Suprapubic skin (tissue), 3 donors: ENCODE data around the gene GOLM1.

Experiments used
- CTCF ChIP-seq, 2 donors: fragments of 200-600 bp in 1 of 2; fragments of 450-650 bp in 1 of 2; sonication (generic) in 1 of 2; IDR thresholded peaks; one replicate each; pipeline ENCODE4 v1.5.1; 2016 to 2019; ENCODE audit warnings: antibody characterized with exemption in 2 of 2, mild to moderate bottlenecking in 1 of 2, moderate library complexity in 1 of 2
- EP300 ChIP-seq: sonication (generic); formaldehyde crosslinking; IDR thresholded peaks from one replicate; pipeline ENCODE4 v1.6.1; 2017; ENCODE audit warnings: antibody characterized with exemption

DNA sequence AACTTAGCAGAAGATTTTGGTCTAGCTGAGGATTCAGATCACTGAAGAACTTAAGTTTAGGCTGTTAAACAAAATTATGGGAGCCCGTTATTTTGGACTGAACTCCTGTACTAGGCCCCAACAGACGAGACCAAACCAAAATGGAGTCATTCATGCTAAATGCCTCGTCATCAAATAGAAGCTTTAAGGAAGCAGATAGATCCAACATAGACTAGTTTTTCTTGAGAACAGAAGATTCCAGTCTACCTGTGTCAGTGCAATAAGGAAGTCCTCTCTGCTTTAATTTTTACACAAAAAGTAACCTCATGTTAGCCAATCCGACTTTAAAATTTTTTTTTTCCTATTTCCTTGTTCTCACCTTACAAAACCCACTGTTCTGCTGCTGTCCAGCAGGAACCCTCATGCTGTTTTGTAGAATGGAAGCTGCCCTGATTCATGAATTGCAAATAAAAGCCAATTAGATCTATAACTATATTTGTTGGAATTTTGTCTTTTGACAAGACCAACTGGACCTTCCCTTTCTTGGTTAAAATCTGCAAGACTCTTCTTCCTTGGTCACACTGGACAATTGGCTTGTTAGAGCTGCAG is 29.0 kb upstream of the GOLM1 start:
- no peak for TF ChIP-seq CTCF (IDR thresholded peaks at IDR 0.05)
- no peak for TF ChIP-seq EP300
